OCI-LY7 (cell line): ENCODE measurements around the gene SLCO2A1. TPM values are rescaled to one million over a fixed set of nuclear protein-coding genes. Genes with fewer than 3 reads are reported as not detected.

ENCODE experiments used
- BruUV-seq: library from RNA; stranded (reverse); fragments of 400-500 nt; replicated peaks from 2 replicates; lab custom pipeline; 2021; lab: Mats Ljungman, UMichigan
- CTCF ChIA-PET: fragments of 300-600 bp; sonication (Branson Sonifier 250); formaldehyde crosslinking; loops from one replicate; lab custom pipeline; 2022; ENCODE audit warnings: antibody characterized with exemption; ENCODE audit not compliant: unreplicated experiment; lab: Charles Lee
- POLR2A ChIA-PET: fragments of 300-600 bp; sonication (Branson Sonifier 250); formaldehyde crosslinking; loops from one replicate; lab custom pipeline; 2022; ENCODE audit warnings: antibody characterized with exemption; lab: Charles Lee
- DNase-seq: peaks from one replicate; pipeline ENCODE4 v3.0.0-alpha.2; 2015; ENCODE audit warnings: low spot score
- H2AFZ ChIP-seq: fragments of 200-600 bp; sonication (generic), shearing (Covaris generic); 2 replicates; pipeline ENCODE4 v1.6.1; 2014; ENCODE audit warnings: mild to moderate bottlenecking, antibody characterized with exemption, low read length, moderate library complexity
- H3K27ac ChIP-seq: fragments of 200-600 bp; sonication (generic); 2 replicates; pipeline ENCODE4 v1.5.1; 2014; ENCODE audit warnings: mixed run types, low read depth, mild to moderate bottlenecking, moderate library complexity, low read length, inconsistent platforms; ENCODE audit not compliant: poor library complexity, severe bottlenecking
- H3K36me3 ChIP-seq: fragments of 200-600 bp; sonication (generic); 2 replicates; pipeline ENCODE4 v1.6.1; 2014; ENCODE audit warnings: mild to moderate bottlenecking, antibody characterized with exemption, low read length, moderate library complexity, mixed read lengths; ENCODE audit not compliant: insufficient read depth
- H3K4me1 ChIP-seq: fragments of 200-600 bp; sonication (generic); 2 replicates; pipeline ENCODE4 v1.5.1; 2014; ENCODE audit warnings: mild to moderate bottlenecking, low read length; ENCODE audit not compliant: insufficient read depth, poor library complexity, severe bottlenecking
- H3K4me2 ChIP-seq: fragments of 200-600 bp; sonication (generic); 2 replicates; pipeline ENCODE4 v1.6.1; 2014; ENCODE audit warnings: mild to moderate bottlenecking, low read length
- H3K4me3 ChIP-seq: fragments of 200-600 bp; sonication (generic); 2 replicates; pipeline ENCODE4 v1.5.1; 2014; ENCODE audit warnings: mild to moderate bottlenecking, low read depth, low read length; ENCODE audit not compliant: poor library complexity, severe bottlenecking
- H3K79me2 ChIP-seq: fragments of 200-600 bp; sonication (generic); 2 replicates; pipeline ENCODE4 v1.6.1; 2016; ENCODE audit warnings: low read depth, mild to moderate bottlenecking, low read length, moderate library complexity, mixed read lengths; ENCODE audit not compliant: insufficient read depth
- H3K9me2 ChIP-seq: fragments of 200-600 bp; sonication (generic); 2 replicates; pipeline ENCODE4 v1.6.1; 2016; ENCODE audit warnings: mild to moderate bottlenecking, low read length, mixed read lengths; ENCODE audit not compliant: insufficient read depth
- H3K9me3 ChIP-seq: fragments of 200-600 bp; sonication (generic); 2 replicates; pipeline ENCODE4 v1.6.1; 2014; ENCODE audit warnings: mild to moderate bottlenecking, mixed run types, low read length, mixed read lengths
- H4K20me1 ChIP-seq: fragments of 200-600 bp; sonication (generic); 2 replicates; pipeline ENCODE4 v1.6.1; 2014; ENCODE audit warnings: mild to moderate bottlenecking, antibody characterized with exemption, low read length, moderate library complexity, mixed read lengths; ENCODE audit not compliant: insufficient read depth
- EZH2phosphoT487 ChIP-seq: fragments of 200-600 bp; sonication (generic); IDR thresholded peaks from 2 replicates; pipeline ENCODE4 v1.6.1; 2018; ENCODE audit warnings: low read depth, borderline replicate concordance, mild to moderate bottlenecking, mixed run types, antibody characterized with exemption, low read length, moderate library complexity, mixed read lengths
- intact Hi-C: fragments of 100-400 bp; cut with micrococcal nuclease; formaldehyde crosslinking; loops from one replicate; pipeline ENCODE4 v1.10.0; 2022; ENCODE audit not compliant: unreplicated experiment
- total RNA-seq, 2 experiments: library from RNA; depleted of rRNA in 1 of 2; stranded (reverse); fragments of >200 nt in 1 of 2; shearing (Covaris generic) in 1 of 2; gene quantifications; 2 replicates each; pipeline ENCODE4 v1.2.3, GENCODE V29; 2014 to 2022
- TF ChIP-seq, protein P1 (sequence below): fragments of 200-600 bp; sonication (generic); conservative IDR thresholded peaks from 2 replicates; pipeline ENCODE4 v1.5.1; 2014; ENCODE audit warnings: mild to moderate bottlenecking, antibody characterized with exemption, low read length, moderate library complexity, mixed read lengths

Gene SLCO2A1
- total RNA-seq, 2 experiments from 2014 or later: not detected

DNA sequence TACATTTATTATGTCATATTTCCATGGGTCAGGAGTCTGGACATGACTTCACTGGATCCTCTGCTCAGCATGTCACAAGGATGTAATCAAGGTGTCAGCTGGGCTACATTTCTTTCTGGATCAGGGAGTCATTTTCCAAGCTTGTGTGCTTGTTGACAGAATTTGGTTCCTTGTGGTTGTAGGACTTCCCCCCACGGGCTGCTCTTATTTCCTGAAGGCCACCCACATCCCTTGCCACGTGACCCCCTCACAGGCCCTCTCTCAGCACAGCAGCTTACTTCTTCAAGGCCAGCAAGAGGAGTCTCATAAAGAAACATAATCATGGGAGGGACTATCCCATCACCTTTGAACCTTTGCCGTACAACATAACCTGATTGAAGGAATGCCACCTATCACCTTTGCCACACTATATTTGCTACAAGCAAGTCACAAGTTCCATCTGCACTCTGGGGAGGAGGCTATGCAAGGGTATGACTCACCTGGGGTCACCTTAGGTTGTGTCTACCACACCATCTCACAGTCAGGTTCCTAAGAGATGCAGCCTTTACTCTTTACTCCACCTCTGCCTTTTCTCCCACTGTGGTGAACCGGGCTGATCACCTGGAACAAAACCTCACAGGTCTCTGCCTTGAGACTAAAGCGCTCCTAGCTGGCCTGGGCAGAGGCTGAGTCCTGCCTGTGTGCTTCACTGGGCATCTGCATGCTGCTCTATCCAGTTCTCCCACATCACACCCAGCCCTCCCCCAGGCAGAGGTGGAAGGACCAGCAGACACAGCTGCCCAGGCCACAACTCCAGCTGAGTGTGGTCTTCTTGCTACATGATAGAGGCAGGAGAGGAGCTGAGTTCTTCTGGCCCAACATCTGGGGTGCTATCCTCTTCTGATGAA is 147.5 kb downstream of the SLCO2A1 start:
- BruUV-seq: no TSS peak

DNA sequence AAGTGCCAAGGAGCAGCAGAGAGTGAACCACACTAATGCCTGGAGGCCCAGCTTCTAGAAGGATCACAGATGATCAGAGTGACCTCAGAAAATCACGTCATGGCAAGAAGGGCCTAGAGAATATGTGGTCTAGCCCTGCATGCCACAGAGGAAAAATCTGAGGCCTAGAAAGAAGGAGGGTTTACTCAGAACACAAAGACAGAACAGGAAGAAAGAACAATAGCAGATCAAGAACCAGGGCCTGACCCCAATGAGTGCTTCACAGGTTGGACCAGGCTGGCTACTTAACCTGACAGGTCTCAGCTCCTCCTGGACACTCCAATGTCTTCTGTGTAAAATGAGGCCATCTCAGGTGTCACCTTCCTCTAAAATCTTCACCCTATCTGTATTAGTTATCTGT is 148.2 kb downstream of the SLCO2A1 start:
- no peaks in the 10 kb centered on the region for H3K79me2 ChIP-seq
- no peaks in the 10 kb centered on the region for H3K9me2 ChIP-seq
- BruUV-seq: no TSS peak
- no peak overlapping the region for H3K4me3 ChIP-seq
- H3K27ac ChIP-seq: no peak overlapping the region
- no peaks in the 10 kb centered on the region for H4K20me1 ChIP-seq
- no peaks in the 10 kb centered on the region for H3K4me1 ChIP-seq
- POLR2A ChIA-PET: interaction anchor here (0.5 kb wide), 1 partner anchor 141 kb away, joined by 3 read pairs; no protein-coding TSS in a partner anchor
- no peaks in the 10 kb centered on the region for H3K36me3 ChIP-seq
- no peaks in the 10 kb centered on the region for H3K9me3 ChIP-seq
- CTCF ChIA-PET: no interaction called here
- intact Hi-C loops: no loop called here
- no peak overlapping the region for H2AFZ ChIP-seq
- no peak overlapping the region for H3K4me2 ChIP-seq
- TF ChIP-seq EZH2phosphoT487: no peak
- TF ChIP-seq, protein P1, sequence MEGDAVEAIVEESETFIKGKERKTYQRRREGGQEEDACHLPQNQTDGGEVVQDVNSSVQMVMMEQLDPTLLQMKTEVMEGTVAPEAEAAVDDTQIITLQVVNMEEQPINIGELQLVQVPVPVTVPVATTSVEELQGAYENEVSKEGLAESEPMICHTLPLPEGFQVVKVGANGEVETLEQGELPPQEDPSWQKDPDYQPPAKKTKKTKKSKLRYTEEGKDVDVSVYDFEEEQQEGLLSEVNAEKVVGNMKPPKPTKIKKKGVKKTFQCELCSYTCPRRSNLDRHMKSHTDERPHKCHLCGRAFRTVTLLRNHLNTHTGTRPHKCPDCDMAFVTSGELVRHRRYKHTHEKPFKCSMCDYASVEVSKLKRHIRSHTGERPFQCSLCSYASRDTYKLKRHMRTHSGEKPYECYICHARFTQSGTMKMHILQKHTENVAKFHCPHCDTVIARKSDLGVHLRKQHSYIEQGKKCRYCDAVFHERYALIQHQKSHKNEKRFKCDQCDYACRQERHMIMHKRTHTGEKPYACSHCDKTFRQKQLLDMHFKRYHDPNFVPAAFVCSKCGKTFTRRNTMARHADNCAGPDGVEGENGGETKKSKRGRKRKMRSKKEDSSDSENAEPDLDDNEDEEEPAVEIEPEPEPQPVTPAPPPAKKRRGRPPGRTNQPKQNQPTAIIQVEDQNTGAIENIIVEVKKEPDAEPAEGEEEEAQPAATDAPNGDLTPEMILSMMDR: no peak
- DNase-seq: no peak

More for the DNA sequence above, 147.5 kb downstream of the SLCO2A1 start:
- Histone ChIP-seq H4K20me1 (no peaks in the 10 kb centered on the region), H3K9me2 (no peaks in the 10 kb centered on the region), H3K79me2 (no peaks in the 10 kb centered on the region), H3K36me3 (no peaks in the 10 kb centered on the region), H3K27ac (no peak overlapping the region), H3K4me1 (no peaks in the 10 kb centered on the region), H3K4me3 (no peak overlapping the region), H2AFZ (no peak overlapping the region), H3K9me3 (no peaks in the 10 kb centered on the region), H3K4me2 (no peak overlapping the region)
- CTCF ChIA-PET: no interaction called here
- POLR2A ChIA-PET: no interaction called here
- TF ChIP-seq EZH2phosphoT487: no peak
- TF ChIP-seq, protein P1: no peak
- DNase-seq: no peak
- intact Hi-C loops: no loop called here
